HepG2 (cell line): ENCODE measurements around the gene KNL1. TPM values are rescaled to one million over a fixed set of nuclear protein-coding genes. Genes with fewer than 3 reads are reported as not detected.
A peak's percentile ranks its signal among the peaks of the same experiment; 100 is the strongest.

Experiments
- ATF5 ChIP-seq: sonication (generic); formaldehyde crosslinking; IDR thresholded peaks from 2 replicates; pipeline ENCODE4 v1.4.0; 2020; ENCODE audit warnings: mild to moderate bottlenecking, low read depth, missing genetic modification reagents
- CCAR2 ChIP-seq: fragments of 200-400 bp; formaldehyde crosslinking; optimal IDR thresholded peaks from 2 replicates; pipeline ENCODE3; 2018; ENCODE audit warnings: low read depth, mild to moderate bottlenecking, low read length, moderate library complexity
- CENPBD1 ChIP-seq: sonication (generic); formaldehyde crosslinking; IDR thresholded peaks from 2 replicates; pipeline ENCODE4 v1.8.0; 2022; ENCODE audit warnings: missing genetic modification reagents, low read depth, mild to moderate bottlenecking, borderline replicate concordance
- GFI1 ChIP-seq: sonication (generic); formaldehyde crosslinking; IDR thresholded peaks from 2 replicates; pipeline ENCODE4 v1.5.0; 2020; ENCODE audit warnings: missing genetic modification reagents, mild to moderate bottlenecking, borderline replicate concordance
- JARID2 ChIP-seq: sonication (generic); formaldehyde crosslinking; IDR thresholded peaks from 2 replicates; pipeline ENCODE4 v1.8.1; 2023; ENCODE audit warnings: missing genetic modification reagents, inconsistent platforms; ENCODE audit not compliant: insufficient replicate concordance
- KDM3A ChIP-seq: IDR thresholded peaks from 2 replicates; pipeline ENCODE4 v1.6.1; 2018; ENCODE audit warnings: low read depth, missing compliant biosample characterization
- KLF12 ChIP-seq: sonication (generic); formaldehyde crosslinking; IDR thresholded peaks from 2 replicates; pipeline ENCODE4 v1.4.0; 2020; ENCODE audit warnings: missing genetic modification reagents, borderline replicate concordance
- MATR3 ChIP-seq: sonication (generic); formaldehyde crosslinking; IDR thresholded peaks from 2 replicates; pipeline ENCODE4 v1.4.0; 2020; ENCODE audit warnings: missing genetic modification reagents
- PRDM10 ChIP-seq: sonication (generic); formaldehyde crosslinking; IDR thresholded peaks from 2 replicates; pipeline ENCODE4 v1.4.0; 2020; ENCODE audit warnings: low read depth, missing genetic modification reagents
- REPIN1 ChIP-seq: sonication (generic); formaldehyde crosslinking; IDR thresholded peaks from 2 replicates; pipeline ENCODE4 v1.8.0; 2022; ENCODE audit warnings: missing genetic modification reagents, low read depth, mild to moderate bottlenecking, borderline replicate concordance
- TCF12 ChIP-seq, 2 experiments: fragments of 450-650 bp in 1 of 2; sonication (generic) in 1 of 2; formaldehyde crosslinking in 1 of 2; IDR thresholded peaks; 2 replicates each; pipeline versions ENCODE4 v1.6.1 to v1.8.0; 2017 to 2022; ENCODE audit warnings: antibody characterized with exemption in 1 of 2, mild to moderate bottlenecking in 1 of 2, missing genetic modification reagents in 1 of 2, moderate library complexity in 1 of 2
- THAP11 ChIP-seq: IDR thresholded peaks from 2 replicates; pipeline ENCODE4 v1.6.1; 2016; ENCODE audit warnings: missing biosample characterization, missing genetic modification reagents
- THYN1 ChIP-seq: sonication (generic); formaldehyde crosslinking; IDR thresholded peaks from 2 replicates; pipeline ENCODE4 v1.8.1; 2023; ENCODE audit warnings: low read depth, mild to moderate bottlenecking, moderate library complexity, missing genetic modification reagents, borderline replicate concordance
- ZNF34 ChIP-seq: sonication (generic); formaldehyde crosslinking; IDR thresholded peaks from 2 replicates; pipeline ENCODE4 v1.4.0; 2020; ENCODE audit warnings: mild to moderate bottlenecking, missing genetic modification reagents, borderline replicate concordance
- ZNF503 ChIP-seq: sonication (generic); formaldehyde crosslinking; IDR thresholded peaks from 2 replicates; pipeline ENCODE4 v1.4.0; 2020; ENCODE audit warnings: missing genetic modification reagents
- ZNF597 ChIP-seq: sonication (generic); formaldehyde crosslinking; IDR thresholded peaks from 2 replicates; pipeline ENCODE4 v1.5.0; 2020; ENCODE audit warnings: missing genetic modification reagents
- ZNF75D ChIP-seq: sonication (generic); formaldehyde crosslinking; IDR thresholded peaks from 2 replicates; pipeline ENCODE4 v1.8.1; 2023; ENCODE audit warnings: missing genetic modification reagents, mild to moderate bottlenecking, borderline replicate concordance
- ZNF839 ChIP-seq: sonication (generic); formaldehyde crosslinking; IDR thresholded peaks from 2 replicates; pipeline ENCODE4 v1.4.0; 2020; ENCODE audit warnings: missing genetic modification reagents, mild to moderate bottlenecking, borderline replicate concordance
- polyA plus RNA-seq, 8 experiments: library from polyadenylated mRNA; depleted of rRNA in 3 of 8; stranded (reverse) in 7 of 8; unstranded in 1 of 8; fragments of >200 nt; fragmentation: Illumina TruSeq in 4 of 8; extraction: Trizol in 4 of 8; gene quantifications; 2 replicates each; pipeline versions ENCODE4 v1.2.1 to v1.2.3, GENCODE V29; 2011 to 2016; ENCODE audit warnings: low read depth in 4 of 8, missing spikeins in 1 of 8, mixed read lengths in 1 of 8; ENCODE audit not compliant: insufficient read depth in 1 of 8
- total RNA-seq, 5 experiments: library from RNA; depleted of rRNA; stranded (reverse); fragments of >200 nt; fragmentation: Illumina TruSeq; extraction: Trizol; gene quantifications; 2 replicates each; pipeline ENCODE4 v1.2.3, GENCODE V29; 2016; ENCODE audit warnings: low read depth in 1 of 5
- TF ChIP-seq, protein P1 (sequence below), 2 experiments: fragments of 450-650 bp in 1 of 2; sonication (generic) in 1 of 2; formaldehyde crosslinking; IDR thresholded peaks; 2 replicates each; pipeline versions ENCODE4 v1.5.0 to v1.8.0; 2020 to 2022; ENCODE audit warnings: mild to moderate bottlenecking in 1 of 2, missing genetic modification reagents in 1 of 2

Gene KNL1
- total and polyA plus RNA-seq, 2 of the 13 experiments (the other 11 are each of a cell fraction or from before 2014, with no cell fraction given), result 8.0 to 21.4 TPM

DNA sequence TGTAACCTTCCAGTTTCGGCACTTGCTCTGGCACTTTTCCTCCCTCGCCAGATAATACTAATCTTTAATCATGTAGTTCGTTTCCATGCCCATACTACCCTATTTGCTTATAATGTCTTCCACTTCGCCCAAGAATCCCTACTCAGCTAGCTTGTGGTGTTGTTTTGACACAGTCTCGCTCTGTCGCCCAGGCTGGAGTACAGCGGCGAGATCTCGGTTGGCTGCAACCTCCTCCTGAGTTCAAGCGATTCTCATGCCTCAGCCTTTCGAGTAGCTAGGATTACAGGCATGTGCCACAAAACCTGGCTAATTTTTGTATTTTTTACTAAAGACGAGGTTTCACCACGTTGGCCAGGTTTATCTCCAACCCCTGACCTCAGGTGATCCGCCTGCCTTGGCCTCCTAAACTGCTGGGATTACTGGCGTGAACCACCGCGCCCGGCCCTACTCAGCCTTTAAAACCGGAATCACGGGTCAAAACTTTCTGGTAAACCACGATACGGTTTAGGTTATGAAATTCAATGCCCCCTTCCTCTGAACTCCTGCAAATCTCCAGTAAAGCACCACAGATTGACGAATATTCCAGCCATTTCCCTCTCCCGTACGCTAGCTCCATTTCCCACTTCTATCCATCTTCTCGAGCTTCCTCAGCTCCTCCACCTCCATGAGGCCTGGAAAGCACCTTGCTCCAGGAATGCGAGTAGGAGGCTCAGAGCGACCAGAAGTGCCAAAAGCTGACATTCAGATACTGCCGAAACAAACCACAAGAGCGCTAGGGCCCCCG, 100.0 kb downstream of the KNL1 start (continued):
- no peak for TF ChIP-seq REPIN1 (CRISPR knock-in tag)
- no peak for TF ChIP-seq CENPBD1 (CRISPR knock-in tag)
- TF ChIP-seq ZNF75D, result no peak
- TF ChIP-seq PRDM10, result no peak
- TF ChIP-seq THYN1 (CRISPR knock-in tag), result no peak
- no peak for TF ChIP-seq ZNF503 (CRISPR knock-in tag)
- no peak for TF ChIP-seq MATR3 (CRISPR knock-in tag)
- no peak for TF ChIP-seq TCF12 (IDR thresholded peaks at IDR 0.05)
- no peak for TF ChIP-seq TCF12 (CRISPR knock-in tag; IDR thresholded peaks at IDR 0.05)
- TF ChIP-seq JARID2 (CRISPR knock-in tag), result no peak
- no peak for TF ChIP-seq ZNF839 (CRISPR knock-in tag)
- TF ChIP-seq, protein P1, sequence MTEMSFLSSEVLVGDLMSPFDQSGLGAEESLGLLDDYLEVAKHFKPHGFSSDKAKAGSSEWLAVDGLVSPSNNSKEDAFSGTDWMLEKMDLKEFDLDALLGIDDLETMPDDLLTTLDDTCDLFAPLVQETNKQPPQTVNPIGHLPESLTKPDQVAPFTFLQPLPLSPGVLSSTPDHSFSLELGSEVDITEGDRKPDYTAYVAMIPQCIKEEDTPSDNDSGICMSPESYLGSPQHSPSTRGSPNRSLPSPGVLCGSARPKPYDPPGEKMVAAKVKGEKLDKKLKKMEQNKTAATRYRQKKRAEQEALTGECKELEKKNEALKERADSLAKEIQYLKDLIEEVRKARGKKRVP (CRISPR knock-in tag; IDR thresholded peaks at IDR 0.05), result peak in 1 of 2 experiments; percentile 38; a peak in 1 of 4 replicates
- TF ChIP-seq ATF5 (CRISPR knock-in tag), result no peak
- TF ChIP-seq THAP11 (CRISPR knock-in tag), result no peak
- TF ChIP-seq CCAR2, result no peak
- TF ChIP-seq KLF12 (CRISPR knock-in tag), result no peak
- TF ChIP-seq ZNF34 (CRISPR knock-in tag), result no peak
- TF ChIP-seq ZNF597 (CRISPR knock-in tag), result no peak
- peak; percentile 44 for TF ChIP-seq GFI1 (CRISPR knock-in tag)
- no peak for TF ChIP-seq KDM3A (CRISPR knock-in tag)
